ENCODE measurements around the gene NRBP1.

DNA sequence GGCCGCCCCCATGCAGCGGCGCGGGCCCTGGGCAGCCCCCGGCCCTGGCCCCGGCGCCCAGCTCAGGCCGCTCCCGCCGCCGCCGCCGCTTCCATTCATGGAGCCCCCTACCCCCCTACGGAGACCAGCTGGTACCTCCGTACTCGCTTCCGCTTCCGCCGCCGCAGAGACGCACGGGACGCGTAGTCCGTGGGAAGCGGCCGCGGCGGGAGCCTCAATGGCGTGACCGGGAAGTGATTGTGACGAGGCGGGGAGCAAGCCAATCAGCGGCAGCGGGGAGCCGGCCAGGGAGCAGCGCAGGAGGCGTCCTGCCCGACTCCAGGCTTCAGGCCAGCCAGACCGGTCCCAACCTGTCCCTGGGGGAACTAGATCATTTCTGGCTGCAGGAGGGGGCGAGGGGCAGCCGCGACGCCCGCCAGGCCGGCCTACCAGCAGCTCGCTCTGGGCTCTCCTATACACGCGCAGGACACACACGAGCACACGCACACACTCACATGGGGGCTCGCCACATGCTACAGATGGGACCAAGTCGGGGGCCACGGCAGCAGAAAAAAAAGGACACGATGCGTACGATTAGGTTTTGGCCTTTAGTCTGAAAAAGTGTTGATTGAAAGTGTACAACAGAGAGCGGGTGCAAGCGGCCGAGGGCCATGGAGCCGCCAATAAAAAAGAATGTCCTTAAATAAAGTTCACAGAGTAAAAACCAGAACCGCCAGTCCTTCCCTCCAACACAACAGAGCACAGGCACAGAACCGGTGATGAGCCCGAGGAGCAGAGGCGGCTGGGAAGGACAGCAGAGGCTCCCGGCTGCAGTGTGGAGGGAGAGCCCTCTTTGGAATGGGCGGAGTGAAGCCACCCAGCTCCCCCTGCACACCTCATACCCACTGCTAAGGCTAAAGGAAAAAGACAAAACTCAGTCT lies 47.5 kb upstream of the NRBP1 start, which contains the start of gene ZNF513:
- TF ChIP-seq, protein P1, sequence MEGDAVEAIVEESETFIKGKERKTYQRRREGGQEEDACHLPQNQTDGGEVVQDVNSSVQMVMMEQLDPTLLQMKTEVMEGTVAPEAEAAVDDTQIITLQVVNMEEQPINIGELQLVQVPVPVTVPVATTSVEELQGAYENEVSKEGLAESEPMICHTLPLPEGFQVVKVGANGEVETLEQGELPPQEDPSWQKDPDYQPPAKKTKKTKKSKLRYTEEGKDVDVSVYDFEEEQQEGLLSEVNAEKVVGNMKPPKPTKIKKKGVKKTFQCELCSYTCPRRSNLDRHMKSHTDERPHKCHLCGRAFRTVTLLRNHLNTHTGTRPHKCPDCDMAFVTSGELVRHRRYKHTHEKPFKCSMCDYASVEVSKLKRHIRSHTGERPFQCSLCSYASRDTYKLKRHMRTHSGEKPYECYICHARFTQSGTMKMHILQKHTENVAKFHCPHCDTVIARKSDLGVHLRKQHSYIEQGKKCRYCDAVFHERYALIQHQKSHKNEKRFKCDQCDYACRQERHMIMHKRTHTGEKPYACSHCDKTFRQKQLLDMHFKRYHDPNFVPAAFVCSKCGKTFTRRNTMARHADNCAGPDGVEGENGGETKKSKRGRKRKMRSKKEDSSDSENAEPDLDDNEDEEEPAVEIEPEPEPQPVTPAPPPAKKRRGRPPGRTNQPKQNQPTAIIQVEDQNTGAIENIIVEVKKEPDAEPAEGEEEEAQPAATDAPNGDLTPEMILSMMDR (IDR thresholded peaks at IDR 0.05) = peak in 1 of 3 donors; percentile 4
- TF ChIP-seq POLR2A (IDR thresholded peaks at IDR 0.05) (peak; percentile 48), EP300 (IDR thresholded peaks at IDR 0.05) (no peak)

Data from ovary (tissue), 3 donors.